22Rv1 (cell line): ENCODE results near the gene RBMS3.

Experiments used
- ZFX ChIP-seq: fragments of 450-650 bp; IDR thresholded peaks from 2 replicates; pipeline ENCODE4 v1.6.1; 2017; ENCODE audit warnings: antibody characterized with exemption, borderline replicate concordance
- TF ChIP-seq, protein P1 (sequence below): fragments of 450-650 bp; IDR thresholded peaks from 2 replicates; pipeline ENCODE4 v1.5.1; 2017; ENCODE audit warnings: mild to moderate bottlenecking

GRCh38 chr3:29466442-29466841 is 185.6 kb downstream of the RBMS3 start:
- TF ChIP-seq, protein P1, sequence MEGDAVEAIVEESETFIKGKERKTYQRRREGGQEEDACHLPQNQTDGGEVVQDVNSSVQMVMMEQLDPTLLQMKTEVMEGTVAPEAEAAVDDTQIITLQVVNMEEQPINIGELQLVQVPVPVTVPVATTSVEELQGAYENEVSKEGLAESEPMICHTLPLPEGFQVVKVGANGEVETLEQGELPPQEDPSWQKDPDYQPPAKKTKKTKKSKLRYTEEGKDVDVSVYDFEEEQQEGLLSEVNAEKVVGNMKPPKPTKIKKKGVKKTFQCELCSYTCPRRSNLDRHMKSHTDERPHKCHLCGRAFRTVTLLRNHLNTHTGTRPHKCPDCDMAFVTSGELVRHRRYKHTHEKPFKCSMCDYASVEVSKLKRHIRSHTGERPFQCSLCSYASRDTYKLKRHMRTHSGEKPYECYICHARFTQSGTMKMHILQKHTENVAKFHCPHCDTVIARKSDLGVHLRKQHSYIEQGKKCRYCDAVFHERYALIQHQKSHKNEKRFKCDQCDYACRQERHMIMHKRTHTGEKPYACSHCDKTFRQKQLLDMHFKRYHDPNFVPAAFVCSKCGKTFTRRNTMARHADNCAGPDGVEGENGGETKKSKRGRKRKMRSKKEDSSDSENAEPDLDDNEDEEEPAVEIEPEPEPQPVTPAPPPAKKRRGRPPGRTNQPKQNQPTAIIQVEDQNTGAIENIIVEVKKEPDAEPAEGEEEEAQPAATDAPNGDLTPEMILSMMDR, result no peak
- no peak for TF ChIP-seq ZFX
